Measurements from ENCODE around the gene TRPC4. TPM values are rescaled to one million over a fixed set of nuclear protein-coding genes. Genes with fewer than 3 reads are reported as not detected.

Gene TRPC4
- polyA plus RNA-seq, 2 of the 4 experiments (the other 2 are of a cell fraction), result 0.04 to 0.05 TPM

DNA sequence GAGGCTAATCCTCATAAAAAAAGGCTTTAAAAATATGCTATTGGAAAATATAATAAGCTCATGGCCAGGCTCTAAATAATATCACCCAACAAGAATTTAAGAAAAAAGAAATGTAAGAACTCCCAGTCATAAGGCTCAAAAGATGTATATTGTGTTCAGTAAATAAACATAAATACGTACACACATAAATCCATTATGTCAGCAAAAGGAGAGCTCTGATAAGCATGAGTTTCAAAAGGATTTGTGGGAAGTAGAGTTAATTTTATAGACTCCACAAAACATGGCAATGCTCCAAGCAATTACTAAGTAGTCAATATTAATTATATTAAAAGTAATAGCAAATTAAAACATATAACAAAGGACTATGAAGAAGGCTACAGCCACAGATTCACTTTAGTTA is 37.3 kb upstream of the TRPC4 start:
- 28% methylated on average over 1 of the region's 1 CpG for WGBS (ENCODE audit: missing lambda C conversion rate)
- FAIRE-seq (no peak), ATAC-seq (no peak), DNase-seq (ENCODE audit: low read depth in 1 of 2, low spot score in 1 of 2) (no peak)
- CTCF ChIA-PET, result interaction anchor here (0.8 kb wide), 1 partner anchor 676 kb away, joined by 3 read pairs; no protein-coding TSS in a partner anchor
- no peak overlapping the region for H3K4me3 ChIP-seq
- H3K4me2 ChIP-seq, result no peak overlapping the region
- POLR2A ChIA-PET, result no interaction called here
- TF ChIP-seq FOSL2 (IDR thresholded peaks at IDR 0.05) (no peak), FOSL2 (CRISPR knock-in tag; IDR thresholded peaks at IDR 0.05) (no peak), EHF (CRISPR knock-in tag; IDR thresholded peaks at IDR 0.05) (no peak), ESRRA (IDR thresholded peaks at IDR 0.05; ENCODE audit: borderline replicate concordance, low read length) (no peak), ZSCAN20 (CRISPR knock-in tag; IDR thresholded peaks at IDR 0.05) (no peak), SREBF2 (IDR thresholded peaks at IDR 0.05) (no peak), SMC3 (IDR thresholded peaks at IDR 0.05) (no peak), RNF2 (IDR thresholded peaks at IDR 0.05; ENCODE audit: borderline replicate concordance, low read depth) (no peak), BCL3 (IDR thresholded peaks at IDR 0.05) (no peak), MYC (IDR thresholded peaks at IDR 0.05; ENCODE audit: borderline replicate concordance, low read length) (no peak), TFCP2L1 (CRISPR knock-in tag; IDR thresholded peaks at IDR 0.05) (no peak), RCOR1 (IDR thresholded peaks at IDR 0.05; ENCODE audit: low read depth, low read length) (no peak), EHMT2 (IDR thresholded peaks at IDR 0.05; ENCODE audit: low read depth) (no peak), PHF8 (IDR thresholded peaks at IDR 0.05; ENCODE audit: borderline replicate concordance, low read depth) (no peak), ZNF302 (CRISPR knock-in tag; IDR thresholded peaks at IDR 0.05) (no peak)
- TF ChIP-seq, protein P1, sequence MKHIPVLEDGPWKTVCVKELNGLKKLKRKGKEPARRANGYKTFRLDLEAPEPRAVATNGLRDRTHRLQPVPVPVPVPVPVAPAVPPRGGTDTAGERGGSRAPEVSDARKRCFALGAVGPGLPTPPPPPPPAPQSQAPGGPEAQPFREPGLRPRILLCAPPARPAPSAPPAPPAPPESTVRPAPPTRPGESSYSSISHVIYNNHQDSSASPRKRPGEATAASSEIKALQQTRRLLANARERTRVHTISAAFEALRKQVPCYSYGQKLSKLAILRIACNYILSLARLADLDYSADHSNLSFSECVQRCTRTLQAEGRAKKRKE (CRISPR knock-in tag; IDR thresholded peaks at IDR 0.05; ENCODE audit: low read depth), result no peak
- TF ChIP-seq, protein P2, sequence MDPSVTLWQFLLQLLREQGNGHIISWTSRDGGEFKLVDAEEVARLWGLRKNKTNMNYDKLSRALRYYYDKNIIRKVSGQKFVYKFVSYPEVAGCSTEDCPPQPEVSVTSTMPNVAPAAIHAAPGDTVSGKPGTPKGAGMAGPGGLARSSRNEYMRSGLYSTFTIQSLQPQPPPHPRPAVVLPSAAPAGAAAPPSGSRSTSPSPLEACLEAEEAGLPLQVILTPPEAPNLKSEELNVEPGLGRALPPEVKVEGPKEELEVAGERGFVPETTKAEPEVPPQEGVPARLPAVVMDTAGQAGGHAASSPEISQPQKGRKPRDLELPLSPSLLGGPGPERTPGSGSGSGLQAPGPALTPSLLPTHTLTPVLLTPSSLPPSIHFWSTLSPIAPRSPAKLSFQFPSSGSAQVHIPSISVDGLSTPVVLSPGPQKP (IDR thresholded peaks at IDR 0.05; ENCODE audit: low read depth, low read length), result no peak
- no peaks in the 10 kb centered on the region for H3K9me3 ChIP-seq
- no peaks in the 10 kb centered on the region for H3K4me1 ChIP-seq
- no peak overlapping the region for H3K27ac ChIP-seq

- 35% methylated on average over 2 of the region's 2 CpGs for WGBS (ENCODE audit: missing lambda C conversion rate)
- ATAC-seq (no peak), FAIRE-seq (no peak), DNase-seq (ENCODE audit: low read depth in 1 of 2, low spot score in 1 of 2) (no peak)
- H3K4me2 ChIP-seq, result no peak overlapping the region
- H3K4me3 ChIP-seq, result no peak overlapping the region
- H3K9me3 ChIP-seq, result no peaks in the 10 kb centered on the region
- TF ChIP-seq NFE2L2 (conservative IDR thresholded peaks at IDR 0.05; ENCODE audit: low read length) (no peak), RCOR1 (IDR thresholded peaks at IDR 0.05; ENCODE audit: low read depth, low read length) (no peak), MAZ (IDR thresholded peaks at IDR 0.05; ENCODE audit: borderline replicate concordance, low read depth, low read length) (no peak), NPAS2 (CRISPR knock-in tag; IDR thresholded peaks at IDR 0.05; ENCODE audit: borderline replicate concordance) (no peak), SMC3 (IDR thresholded peaks at IDR 0.05) (no peak)
- no peaks in the 10 kb centered on the region for H3K4me1 ChIP-seq
- CTCF ChIA-PET, result no interaction called here
- POLR2A ChIA-PET, result no interaction called here
- H3K27ac ChIP-seq, result no peak overlapping the region
Measured at GRCh38 chr13:37905736-37906135, 36.2 kb upstream of the TRPC4 start.

GRCh38 chr13:37899753-37900152 is 30.2 kb upstream of the TRPC4 start:
- H3K9me3 ChIP-seq, result no peaks in the 10 kb centered on the region
- no peaks in the 10 kb centered on the region for H3K4me1 ChIP-seq
- TF ChIP-seq FOSB (CRISPR knock-in tag; IDR thresholded peaks at IDR 0.05), result no peak
- TF ChIP-seq ZC3H11A (IDR thresholded peaks at IDR 0.05), result no peak
- TF ChIP-seq BCL3 (IDR thresholded peaks at IDR 0.05), result no peak
- TF ChIP-seq REST (IDR thresholded peaks at IDR 0.05), result no peak
- TF ChIP-seq MAFK (IDR thresholded peaks at IDR 0.05; ENCODE audit: partially characterized antibody), result no peak
- TF ChIP-seq CHD2 (IDR thresholded peaks at IDR 0.05; ENCODE audit: low read length, partially characterized antibody), result no peak
- TF ChIP-seq TP53 (CRISPR knock-in tag; IDR thresholded peaks at IDR 0.05), result no peak
- no peak for TF ChIP-seq KDM1A (IDR thresholded peaks at IDR 0.05; ENCODE audit: low read depth)
- FAIRE-seq, result no peak
- no peak overlapping the region for H3K4me2 ChIP-seq
- 6% methylated on average over 4 of the region's 4 CpGs for WGBS (ENCODE audit: missing lambda C conversion rate)
- no peak for ATAC-seq
- no peak for DNase-seq (ENCODE audit: low read depth in 1 of 2, low spot score in 1 of 2)
- ChIA-PET CTCF (no interaction called here), POLR2A (no interaction called here)
- no peak overlapping the region for H3K27ac ChIP-seq
- H3K4me3 ChIP-seq, result no peak overlapping the region

Data from A549 (cell line).